GM12878 (cell line): ENCODE data around the gene TET1. TPM values are rescaled to one million over a fixed set of nuclear protein-coding genes. Genes with fewer than 3 reads are reported as not detected.

ENCODE experiments used
- ATAC-seq: fragments of 200-7000 bp; cut with Tn5 transposase; 3 replicates; pipeline ENCODE4 v1.9.1; 2020; ENCODE audit warnings: mild to moderate bottlenecking, moderate library complexity
- BruUV-seq: library from RNA; stranded (reverse); fragments of 400-500 nt; replicated peaks from 2 replicates; lab custom pipeline; 2021; lab: Mats Ljungman, UMichigan
- CTCF ChIA-PET: fragments of 300-600 bp; sonication (Branson Sonifier 250); formaldehyde crosslinking; extraction: SDS; loops from one replicate; lab custom pipeline; 2021; ENCODE audit warnings: inconsistent platforms; lab: Yijun Ruan, JAX
- POLR2A ChIA-PET: fragments of 350-600 bp; formaldehyde crosslinking; extraction: SDS; loops from one replicate; lab custom pipeline; 2021; ENCODE audit warnings: inconsistent platforms; lab: Charles Lee
- RAD21 ChIA-PET: fragments of 300-600 bp; sonication (Branson Sonifier 250); formaldehyde crosslinking; loops from one replicate; lab custom pipeline; 2023; ENCODE audit warnings: antibody characterized with exemption; ENCODE audit not compliant: unreplicated experiment; lab: Charles Lee
- SMC1A ChIA-PET: fragments of 300-600 bp; sonication (Branson Sonifier 250); formaldehyde crosslinking; loops from one replicate; lab custom pipeline; 2023; ENCODE audit not compliant: unreplicated experiment, uncharacterized antibody; lab: Charles Lee
- DNase-seq: peaks from one replicate; pipeline ENCODE4 v3.0.0-alpha.2; 2011; ENCODE audit warnings: low read depth, low spot score
- FAIRE-seq: peaks from 3 replicates; lab custom pipeline; 2011; peaks lifted over from hg19 to GRCh38; lab: Jason Lieb, UNC
- H2AFZ ChIP-seq: 2 replicates; pipeline ENCODE4 v1.6.0; 2011; ENCODE audit warnings: low read depth, low read length, control low read depth; ENCODE audit not compliant: control insufficient read depth
- H3K27ac ChIP-seq: 2 replicates; pipeline ENCODE4 v1.5.1; 2011; ENCODE audit warnings: control low read depth; ENCODE audit not compliant: control insufficient read depth, insufficient read depth
- H3K27me3 ChIP-seq, 2 experiments: replicated peaks in 1 of 2; 2 replicates each; pipeline versions ENCODE4 v1.6.0 to v1.6.1; 2011; ENCODE audit warnings: low read length in 1 of 2; ENCODE audit not compliant: control insufficient read depth in 2 of 2, insufficient read depth in 2 of 2
- H3K36me3 ChIP-seq, 2 experiments: 2 replicates each; pipeline ENCODE4 v1.5.1; 2011; ENCODE audit warnings: low read length in 1 of 2; ENCODE audit not compliant: control insufficient read depth in 2 of 2, insufficient read depth in 2 of 2
- H3K4me1 ChIP-seq: 2 replicates; pipeline ENCODE4 v1.6.1; 2011; ENCODE audit warnings: mild to moderate bottlenecking, low read length, moderate library complexity, mixed read lengths; ENCODE audit not compliant: control insufficient read depth, insufficient read depth
- H3K4me2 ChIP-seq: 2 replicates; pipeline ENCODE4 v1.6.0; 2011; ENCODE audit warnings: control low read depth; ENCODE audit not compliant: control insufficient read depth, insufficient read depth
- H3K4me3 ChIP-seq: fragments of 200-600 bp; sonication (generic); 2 replicates; pipeline ENCODE4 v1.5.1; 2016
- H3K79me2 ChIP-seq: 2 replicates; pipeline ENCODE4 v1.6.0; 2011; ENCODE audit warnings: low read length; ENCODE audit not compliant: control insufficient read depth, insufficient read depth
- H3K9ac ChIP-seq: 2 replicates; pipeline ENCODE4 v1.8.0; 2011; ENCODE audit warnings: low read length, control low read depth, mixed read lengths; ENCODE audit not compliant: control insufficient read depth, insufficient read depth
- H3K9me3 ChIP-seq: replicated peaks from 3 replicates; pipeline ENCODE4 v1.5.1; 2011; ENCODE audit warnings: mild to moderate bottlenecking, low read length; ENCODE audit not compliant: control insufficient read depth, insufficient read depth
- H4K20me1 ChIP-seq: 2 replicates; pipeline ENCODE4 v1.6.0; 2011; ENCODE audit not compliant: control insufficient read depth, insufficient read depth
- CEBPB ChIP-seq, 2 experiments: fragments of 150-350 bp in 1 of 2; IDR thresholded peaks; 2 replicates each; pipeline ENCODE4 v1.6.1; 2012 to 2014; ENCODE audit warnings: low read depth in 2 of 2, low read length in 2 of 2, borderline replicate concordance in 1 of 2, inconsistent platforms in 1 of 2
- DPF2 ChIP-seq: fragments of 450-650 bp; IDR thresholded peaks from 2 replicates; pipeline ENCODE4 v1.6.1; 2017; ENCODE audit warnings: mild to moderate bottlenecking
- FOXM1 ChIP-seq: IDR thresholded peaks from 2 replicates; pipeline ENCODE4 v1.6.1; 2012; ENCODE audit warnings: low read depth, mild to moderate bottlenecking, inconsistent platforms, low read length, moderate library complexity
- IKZF1 ChIP-seq: fragments of 450-650 bp; conservative IDR thresholded peaks from 2 replicates; pipeline ENCODE4 v1.6.1; 2017; ENCODE audit warnings: antibody characterized with exemption, mild to moderate bottlenecking
- NFXL1 ChIP-seq: fragments of 450-650 bp; IDR thresholded peaks from 2 replicates; pipeline ENCODE4 v1.6.1; 2017; ENCODE audit warnings: antibody characterized with exemption, mild to moderate bottlenecking, borderline replicate concordance
- RBBP5 ChIP-seq: fragments of 200-600 bp; sonication (generic); conservative IDR thresholded peaks from 2 replicates; pipeline ENCODE4 v1.6.1; 2016
- SRF ChIP-seq, 2 experiments: IDR thresholded peaks; 2 replicates each; pipeline ENCODE4 v1.6.1; 2011; ENCODE audit warnings: low read depth in 2 of 2, low read length in 2 of 2, mild to moderate bottlenecking in 1 of 2, moderate library complexity in 1 of 2
- TCF12 ChIP-seq: IDR thresholded peaks from 2 replicates; pipeline ENCODE4 v1.6.1; 2011; ENCODE audit warnings: low read depth, mild to moderate bottlenecking, low read length
- TCF7 ChIP-seq: IDR thresholded peaks from 2 replicates; pipeline ENCODE4 v1.6.1; 2014; ENCODE audit warnings: antibody characterized with exemption, borderline replicate concordance
- WGBS: methylation state at CpG from one replicate; pipeline ENCODE4 v1.1.6; 2016; ENCODE audit warnings: low lambda C conversion rate; ENCODE audit not compliant: insufficient replicate concordance, insufficient coverage; ENCODE audit errors: missing lambda C conversion rate; 5-methylcytosine and 5-hydroxymethylcytosine counted together
- in situ Hi-C: fragments of 300-500 bp; cut with MboI; formaldehyde crosslinking; loops from 9 replicates; pipeline ENCODE4 v1.14.3; 2018; ENCODE audit warnings: mixed read lengths
- intact Hi-C: fragments of 100-400 bp; cut with micrococcal nuclease; formaldehyde crosslinking; loops from one replicate; pipeline ENCODE4 v1.14.2; 2022; ENCODE audit not compliant: unreplicated experiment
- polyA plus RNA-seq, 11 experiments: library from polyadenylated mRNA; depleted of rRNA in 4 of 11; unstranded in 6 of 11; stranded (reverse) in 5 of 11; fragments of >200 nt; fragmentation: Nextera tagmentation in 4 of 11; fragmentation: Illumina TruSeq in 1 of 11; extraction: Ambion mirVana in 4 of 11; extraction: Trizol in 1 of 11; gene quantifications; 1 replicate in 1 of 11; 2 replicates in 10 of 11; pipeline versions ENCODE4 v1.2.1 to v1.2.3, GENCODE V29; 2011 to 2016; ENCODE audit warnings: inconsistent platforms in 2 of 11, missing spikeins in 2 of 11, low read depth in 1 of 11
- total RNA-seq, 4 experiments: library from RNA; depleted of rRNA in 3 of 4; stranded (reverse); fragments of >200 nt in 3 of 4; fragmentation: Illumina TruSeq in 1 of 4; extraction: Trizol in 1 of 4; gene quantifications; 2 replicates each; pipeline versions ENCODE4 v1.2.1 to v1.2.3, GENCODE V29; 2013 to 2021
- TF ChIP-seq, protein P1 (sequence below): fragments of 450-650 bp; IDR thresholded peaks from 2 replicates; pipeline ENCODE4 v1.6.1; 2016; ENCODE audit warnings: mild to moderate bottlenecking
- TF ChIP-seq, protein P2 (sequence below): fragments of 450-650 bp; IDR thresholded peaks from 2 replicates; pipeline ENCODE4 v1.6.1; 2017; ENCODE audit warnings: low read depth, mild to moderate bottlenecking, moderate library complexity

The TET1 gene
- total and polyA plus RNA-seq, 10 of the 15 experiments (the other 5 are each of a cell fraction or from before 2014, with no cell fraction given) = 0.22 to 1.4 (median 0.60) TPM

DNA sequence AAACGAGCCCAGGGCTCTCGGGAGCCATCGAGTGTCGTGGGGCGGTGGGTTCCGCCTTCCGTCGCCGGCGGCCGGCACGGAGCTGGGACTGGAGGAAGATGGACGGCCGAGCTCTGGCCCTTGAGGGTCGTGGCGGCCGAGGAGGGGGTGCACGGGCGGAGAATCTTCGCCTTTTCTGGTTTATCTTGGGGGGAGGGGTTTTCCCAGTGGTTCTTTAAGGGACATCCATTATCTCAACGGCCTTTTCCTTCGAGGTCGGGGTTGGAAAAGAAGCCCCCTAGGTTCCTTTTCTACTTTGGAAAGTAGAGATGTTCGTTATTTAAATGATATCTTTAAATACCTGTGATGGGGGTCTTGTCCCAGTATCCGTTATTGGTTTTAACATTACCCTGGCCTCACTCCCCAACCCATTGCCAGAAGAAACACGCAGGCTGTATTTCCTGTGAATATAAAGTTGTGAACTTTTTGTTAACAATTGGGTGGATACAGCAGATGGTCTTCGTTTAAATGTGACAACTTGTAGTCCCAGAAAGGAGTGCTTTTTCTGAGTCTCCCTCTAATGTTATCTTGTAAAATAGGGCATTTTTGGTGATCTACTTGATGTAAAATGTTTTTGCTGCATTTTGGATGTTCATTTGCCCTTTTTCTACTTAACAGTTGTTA, 161.7 kb downstream of the TET1 start:
- Histone ChIP-seq H3K36me3 (peaks cover 0 to 3% of the 10 kb centered on the region in 2 experiments; a peak in 3 of 4 replicates), H3K79me2 (peaks cover 22% of the 10 kb centered on the region), H3K4me3 (peak overlapping the region; percentile 83), H2AFZ (peak overlapping the region; percentile 85), H3K27me3 (no peaks in the 10 kb centered on the region), H3K9ac (peak overlapping the region; percentile 93), H3K27ac (peak overlapping the region; percentile 88), H3K4me2 (peak overlapping the region; percentile 39), H3K4me1 (no peaks in the 10 kb centered on the region), H3K9me3 (no peaks in the 10 kb centered on the region), H4K20me1 (no peaks in the 10 kb centered on the region)
- ATAC-seq (peak; percentile 53), FAIRE-seq (peak; percentile 54), DNase-seq (no peak)
- ChIA-PET CTCF (interaction anchor here (0.8 kb wide), 1 partner anchor 18 kb away, joined by 4 read pairs; no protein-coding TSS in a partner anchor), SMC1A (interaction anchor here (1.2 kb wide), 1 partner anchor 25 kb away, joined by 3 read pairs; no protein-coding TSS in a partner anchor), POLR2A (interaction anchor here (0.6 to 1.2 kb wide), 2 partner anchors 66 to 315 kb away, joined by 3 read pairs; partner anchors contain the start of gene RUFY2), RAD21 (no interaction called here)
- TSS peak; percentile 82 for BruUV-seq
- TF ChIP-seq, protein P1, sequence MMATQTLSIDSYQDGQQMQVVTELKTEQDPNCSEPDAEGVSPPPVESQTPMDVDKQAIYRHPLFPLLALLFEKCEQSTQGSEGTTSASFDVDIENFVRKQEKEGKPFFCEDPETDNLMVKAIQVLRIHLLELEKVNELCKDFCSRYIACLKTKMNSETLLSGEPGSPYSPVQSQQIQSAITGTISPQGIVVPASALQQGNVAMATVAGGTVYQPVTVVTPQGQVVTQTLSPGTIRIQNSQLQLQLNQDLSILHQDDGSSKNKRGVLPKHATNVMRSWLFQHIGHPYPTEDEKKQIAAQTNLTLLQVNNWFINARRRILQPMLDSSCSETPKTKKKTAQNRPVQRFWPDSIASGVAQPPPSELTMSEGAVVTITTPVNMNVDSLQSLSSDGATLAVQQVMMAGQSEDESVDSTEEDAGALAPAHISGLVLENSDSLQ = no peak
- TF ChIP-seq DPF2 = peak; percentile 6; the same call in 1 of the 2 replicates
- intact Hi-C loops = loop anchor here (5.0 kb wide), 1 partner anchor 170 kb away; no protein-coding TSS in a partner anchor
- 2% methylated on average over 27 of the region's 27 CpGs for whole genome bisulfite sequencing
- in situ Hi-C loops = no loop called here

DNA sequence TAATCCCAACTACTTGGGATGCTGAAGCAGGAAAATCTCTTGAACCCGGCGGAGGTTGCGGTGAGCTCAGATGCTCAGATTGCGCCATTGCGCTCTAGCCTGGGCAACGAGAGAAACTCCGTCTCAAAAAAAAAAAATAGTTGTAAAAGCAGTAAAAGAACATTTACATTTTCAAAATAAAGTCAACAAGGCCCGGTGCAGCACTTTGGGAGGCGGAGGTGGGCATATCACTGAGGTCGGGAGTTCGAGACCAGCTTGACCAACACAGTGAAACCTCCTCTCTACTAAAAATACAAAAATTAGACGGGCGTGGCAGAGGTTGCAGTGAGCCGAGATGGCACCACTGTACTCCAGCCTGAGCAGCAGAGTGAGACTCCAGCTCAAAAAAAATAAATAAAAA, 164.9 kb downstream of the TET1 start:
- no peak for FAIRE-seq
- H3K27ac ChIP-seq = no peak overlapping the region
- no peaks in the 10 kb centered on the region for H3K27me3 ChIP-seq
- peaks cover 22% of the 10 kb centered on the region for H3K79me2 ChIP-seq
- H3K9ac ChIP-seq = no peak overlapping the region
- ChIA-PET POLR2A (interaction anchor here (0.7 kb wide), 1 partner anchor 368 kb away, joined by 3 read pairs; no protein-coding TSS in a partner anchor), CTCF (no interaction called here), SMC1A (interaction anchor here (0.6 to 1.2 kb wide), 2 partner anchors 19 to 173 kb away, joined by 3 to 4 read pairs; no protein-coding TSS in a partner anchor), RAD21 (no interaction called here)
- in situ Hi-C loops (no loop called here), intact Hi-C loops (no loop called here)
- no peak overlapping the region for H3K4me2 ChIP-seq
- H4K20me1 ChIP-seq = no peaks in the 10 kb centered on the region
- H3K36me3 ChIP-seq = peaks cover 0 to 3% of the 10 kb centered on the region in 2 experiments
- H2AFZ ChIP-seq = no peak overlapping the region
- DNase-seq = no peak
- no peak overlapping the region for H3K4me3 ChIP-seq
- BruUV-seq = no TSS peak
- no peaks in the 10 kb centered on the region for H3K4me1 ChIP-seq
- H3K9me3 ChIP-seq = no peaks in the 10 kb centered on the region
- WGBS = 88% methylated on average over 14 of the region's 14 CpGs
- ATAC-seq = no peak
- no peak for TF ChIP-seq RBBP5
- TF ChIP-seq, protein P1 = no peak
- TF ChIP-seq IKZF1 = no peak
- no peak for TF ChIP-seq TCF7
- no peak for TF ChIP-seq TCF12
- TF ChIP-seq CEBPB (IDR thresholded peaks at IDR 0.05; ENCODE audit: borderline replicate concordance in 1 of 2, low read depth in 2 of 2, low read length in 2 of 2) = no peak
- TF ChIP-seq SRF (IDR thresholded peaks at IDR 0.05; ENCODE audit: low read depth in 2 of 2, low read length in 2 of 2) = no peak
- TF ChIP-seq FOXM1 = no peak
- TF ChIP-seq, protein P2, sequence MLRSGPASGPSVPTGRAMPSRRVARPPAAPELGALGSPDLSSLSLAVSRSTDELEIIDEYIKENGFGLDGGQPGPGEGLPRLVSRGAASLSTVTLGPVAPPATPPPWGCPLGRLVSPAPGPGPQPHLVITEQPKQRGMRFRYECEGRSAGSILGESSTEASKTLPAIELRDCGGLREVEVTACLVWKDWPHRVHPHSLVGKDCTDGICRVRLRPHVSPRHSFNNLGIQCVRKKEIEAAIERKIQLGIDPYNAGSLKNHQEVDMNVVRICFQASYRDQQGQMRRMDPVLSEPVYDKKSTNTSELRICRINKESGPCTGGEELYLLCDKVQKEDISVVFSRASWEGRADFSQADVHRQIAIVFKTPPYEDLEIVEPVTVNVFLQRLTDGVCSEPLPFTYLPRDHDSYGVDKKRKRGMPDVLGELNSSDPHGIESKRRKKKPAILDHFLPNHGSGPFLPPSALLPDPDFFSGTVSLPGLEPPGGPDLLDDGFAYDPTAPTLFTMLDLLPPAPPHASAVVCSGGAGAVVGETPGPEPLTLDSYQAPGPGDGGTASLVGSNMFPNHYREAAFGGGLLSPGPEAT = no peak
- no peak for TF ChIP-seq NFXL1
